22Rv1 (cell line): ENCODE results near the gene ZNF117.

Experiments
- ZFX ChIP-seq: fragments of 450-650 bp; IDR thresholded peaks from 2 replicates; pipeline ENCODE4 v1.6.1; 2017; ENCODE audit warnings: antibody characterized with exemption, borderline replicate concordance
- TF ChIP-seq, protein P1 (sequence below): fragments of 450-650 bp; IDR thresholded peaks from 2 replicates; pipeline ENCODE4 v1.5.1; 2017; ENCODE audit warnings: mild to moderate bottlenecking

GRCh38 chr7:65006094-65006992 lies 15.5 kb upstream of the ZNF117 start, which contains the start of gene ERV3-1:
- TF ChIP-seq, protein P1, sequence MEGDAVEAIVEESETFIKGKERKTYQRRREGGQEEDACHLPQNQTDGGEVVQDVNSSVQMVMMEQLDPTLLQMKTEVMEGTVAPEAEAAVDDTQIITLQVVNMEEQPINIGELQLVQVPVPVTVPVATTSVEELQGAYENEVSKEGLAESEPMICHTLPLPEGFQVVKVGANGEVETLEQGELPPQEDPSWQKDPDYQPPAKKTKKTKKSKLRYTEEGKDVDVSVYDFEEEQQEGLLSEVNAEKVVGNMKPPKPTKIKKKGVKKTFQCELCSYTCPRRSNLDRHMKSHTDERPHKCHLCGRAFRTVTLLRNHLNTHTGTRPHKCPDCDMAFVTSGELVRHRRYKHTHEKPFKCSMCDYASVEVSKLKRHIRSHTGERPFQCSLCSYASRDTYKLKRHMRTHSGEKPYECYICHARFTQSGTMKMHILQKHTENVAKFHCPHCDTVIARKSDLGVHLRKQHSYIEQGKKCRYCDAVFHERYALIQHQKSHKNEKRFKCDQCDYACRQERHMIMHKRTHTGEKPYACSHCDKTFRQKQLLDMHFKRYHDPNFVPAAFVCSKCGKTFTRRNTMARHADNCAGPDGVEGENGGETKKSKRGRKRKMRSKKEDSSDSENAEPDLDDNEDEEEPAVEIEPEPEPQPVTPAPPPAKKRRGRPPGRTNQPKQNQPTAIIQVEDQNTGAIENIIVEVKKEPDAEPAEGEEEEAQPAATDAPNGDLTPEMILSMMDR, result no peak
- no peak for TF ChIP-seq ZFX
